ENCODE data around the gene ARHGEF18. TPM values are rescaled to one million over a fixed set of nuclear protein-coding genes. Genes with fewer than 3 reads are reported as not detected.
"Not testable (repeated sequence)": the region's sequence is repeated elsewhere in the genome, so short reads cannot be mapped to it uniquely, and the experiment has no call there.

Gene ARHGEF18
- total and polyA plus RNA-seq, 12 donors = 4.8 to 13.3 (median 8.2) TPM

GRCh38 chr19:7340959-7341837 is 7.5 kb upstream of the ARHGEF18 start:
- H3K36me3 ChIP-seq = no peaks in the 10 kb centered on the region
- DNase-seq (peak; percentile 78 to 86), ATAC-seq (peak; percentile 27 to 62 (median 56))
- H3K9me3 ChIP-seq = no peaks in the 10 kb centered on the region
- peak overlapping the region in 1 of 10 donors; percentile 42 for H3K27ac ChIP-seq
- WGBS, 2 donors = 39 to 41% methylated on average over 22 of the region's 22 CpGs
- H3K4me3 ChIP-seq = no peak overlapping the region
- H3K4me1 ChIP-seq = peaks cover 0 to 50% (median 6%) of the 10 kb centered on the region in 9 donors
- intact Hi-C loops (cut with DNase I) = loop anchor here in 7 of 10 donors (1.0 to 10.0 kb wide), 6 partner anchors 192 to 476 kb away; no protein-coding TSS in a partner anchor
- TF ChIP-seq CTCF (IDR thresholded peaks at IDR 0.05) = peak; percentile 92 to 97 (median 95)
- H3K27me3 ChIP-seq = peaks cover 0 to 18% (median 0%) of the 10 kb centered on the region in 7 donors

DNA sequence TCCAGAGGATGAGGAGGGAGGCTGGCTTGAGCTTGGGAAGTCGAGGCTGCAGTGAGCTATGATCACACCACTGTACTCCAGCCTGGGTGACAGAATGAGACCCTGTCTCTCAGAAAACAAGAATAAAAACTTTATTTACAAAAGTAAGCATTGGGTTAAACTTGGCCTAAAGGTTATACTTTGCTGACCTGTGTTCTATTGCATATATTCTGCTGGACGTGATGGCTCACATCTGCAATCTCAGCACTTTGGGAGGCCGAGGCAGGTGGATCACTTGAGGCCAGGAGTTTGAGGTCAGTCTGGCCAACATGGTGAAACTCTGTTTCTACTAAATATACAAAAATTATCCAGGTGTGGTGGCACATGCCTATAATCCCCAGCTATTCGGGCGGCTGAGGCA is 6.6 kb upstream of the ARHGEF18 start:
- peaks cover 0 to 41% (median 3%) of the 10 kb centered on the region in 9 donors for H3K4me1 ChIP-seq
- WGBS, 2 donors = 92 to 94% methylated on average over 5 of the region's 5 CpGs
- H3K4me3 ChIP-seq = no peak overlapping the region
- DNase-seq (no peak), ATAC-seq (no peak)
- peaks cover 0 to 18% (median 0%) of the 10 kb centered on the region in 7 donors for H3K27me3 ChIP-seq
- no peaks in the 10 kb centered on the region for H3K36me3 ChIP-seq
- no peak for TF ChIP-seq CTCF (IDR thresholded peaks at IDR 0.05)
- no peak overlapping the region for H3K27ac ChIP-seq
- H3K9me3 ChIP-seq = no peaks in the 10 kb centered on the region
- intact Hi-C loops (cut with DNase I) = loop anchor here in 2 of 10 donors (2.0 to 10.0 kb wide), 2 partner anchors 193 to 477 kb away; no protein-coding TSS in a partner anchor

DNA sequence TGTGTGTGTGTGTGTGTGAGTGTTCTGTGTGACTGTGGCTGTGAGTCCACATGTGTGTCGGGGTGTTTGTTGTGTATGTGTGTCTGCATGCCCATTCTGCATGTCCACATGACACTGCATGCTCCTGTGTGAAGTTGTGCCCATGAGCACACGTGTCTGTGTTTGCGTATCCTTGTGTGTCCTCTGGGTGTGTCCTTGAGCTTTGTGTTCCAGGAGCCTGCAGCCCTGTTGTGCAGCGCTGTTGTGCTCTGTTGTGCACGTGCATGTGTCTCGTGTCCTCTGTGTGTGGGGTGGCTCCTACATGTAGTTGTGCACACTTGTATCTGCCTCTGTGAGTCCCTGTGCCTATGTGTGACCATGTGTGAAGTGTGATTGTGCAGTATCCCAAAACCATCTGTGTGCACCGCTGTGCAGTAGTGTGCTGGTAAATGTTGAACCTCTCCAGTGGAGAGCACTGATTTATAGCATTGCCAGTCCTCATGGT is 2.2 kb upstream of the ARHGEF18 start:
- Histone ChIP-seq H3K4me3 (no peak overlapping the region), H3K27me3 (peaks cover 0 to 23% (median 0%) of the 10 kb centered on the region in 7 donors), H3K27ac (no peak overlapping the region), H3K9me3 (peaks cover 0 to 7% (median 0%) of the 10 kb centered on the region in 11 donors), H3K36me3 (no peaks in the 10 kb centered on the region), H3K4me1 (peaks cover 0 to 50% (median 0%) of the 10 kb centered on the region in 9 donors)
- TF ChIP-seq CTCF (IDR thresholded peaks at IDR 0.05) = no peak
- intact Hi-C loops (cut with DNase I) = loop anchor here in 3 of 10 donors (5.0 to 10.0 kb wide), 3 partner anchors 194 to 482 kb away; no protein-coding TSS in a partner anchor
- WGBS, 2 donors = 80 to 85% methylated on average over 7 of the region's 7 CpGs
- no peak for ATAC-seq
- DNase-seq = no peak

DNA sequence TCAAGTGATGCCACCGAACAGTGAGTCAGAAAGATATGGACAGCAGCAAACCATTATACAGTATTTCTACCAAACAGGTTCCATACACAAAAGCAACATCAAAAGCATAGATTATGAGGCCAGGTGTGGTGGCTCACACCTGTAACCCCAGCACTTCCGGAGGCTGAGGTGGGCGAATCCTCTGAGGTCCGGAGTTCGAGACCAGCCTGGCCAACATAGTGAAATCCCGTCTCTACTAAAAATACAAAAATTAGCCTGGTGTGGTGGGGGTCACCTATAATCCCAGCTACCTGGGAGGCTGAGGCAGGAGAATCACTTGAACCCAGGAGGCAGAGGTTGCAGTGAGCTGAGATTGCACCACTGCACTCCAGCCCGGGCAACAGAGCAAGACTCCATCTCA is 1.7 kb upstream of the ARHGEF18 start:
- intact Hi-C loops (cut with DNase I) = loop anchor here in 3 of 10 donors (5.0 to 10.0 kb wide), 3 partner anchors 195 to 482 kb away; no protein-coding TSS in a partner anchor
- not testable (repeated sequence) for H3K27ac ChIP-seq, ATAC-seq, H3K4me3 ChIP-seq, H3K36me3 ChIP-seq, DNase-seq
- H3K4me1 ChIP-seq = peaks cover 0 to 50% (median 0%) of the 10 kb centered on the region in 9 donors
- WGBS, 2 donors = 84 to 88% methylated on average over 7 of the region's 7 CpGs
- peaks cover 0 to 23% (median 0%) of the 10 kb centered on the region in 7 donors for H3K27me3 ChIP-seq
- H3K9me3 ChIP-seq = peaks cover 0 to 12% (median 4%) of the 10 kb centered on the region in 11 donors

Data from heart right ventricle (tissue), 16 donors.